GM19035 (cell line): ENCODE results near the gene UBAP2.
A peak's percentile ranks its signal among the peaks of the same experiment; 100 is the strongest.

Experiments used
- ATAC-seq: cut with Tn5 transposase; IDR thresholded peaks from one replicate; pipeline ENCODE4 v1.9.1; 2021; ENCODE audit not compliant: unreplicated experiment

The UBAP2 gene

GRCh38 chr9:34048727-34049629, at the start of gene UBAP2:
Gene UBAP2, minus strand, starts transcription at chr9:34048887. Its CDS starts 31,739 bp downstream, at chr9:34017148.
- ATAC-seq = peak; percentile 81

GRCh38 chr9:34098307-34098706, 49.6 kb upstream of the UBAP2 start:
- ATAC-seq = peak; percentile 42

- ATAC-seq = peak; percentile 70
Observed at GRCh38 chr9:34097865-34098264, 49.2 kb upstream of the UBAP2 start.

GRCh38 chr9:34096751-34097150, 48.1 kb upstream of the UBAP2 start:
- ATAC-seq = no peak

- no peak for ATAC-seq
Observed at GRCh38 chr9:34093578-34093977, 44.9 kb upstream of the UBAP2 start.

GRCh38 chr9:34089311-34089710, 40.6 kb upstream of the UBAP2 start:
- no peak for ATAC-seq

- ATAC-seq = no peak
Observed at GRCh38 chr9:34087370-34087769, 38.7 kb upstream of the UBAP2 start.

- no peak for ATAC-seq
Observed at GRCh38 chr9:34086864-34087263, 38.2 kb upstream of the UBAP2 start.

GRCh38 chr9:34085581-34086500, 37.2 kb upstream of the UBAP2 start:
- no peak for ATAC-seq

GRCh38 chr9:34084562-34084961, 35.9 kb upstream of the UBAP2 start:
- ATAC-seq = no peak

GRCh38 chr9:34079181-34079580, 30.5 kb upstream of the UBAP2 start:
- no peak for ATAC-seq

GRCh38 chr9:34072868-34073590, 24.3 kb upstream of the UBAP2 start:
- ATAC-seq = no peak

- no peak for ATAC-seq
Observed at GRCh38 chr9:34072410-34072809, 23.7 kb upstream of the UBAP2 start.

GRCh38 chr9:34070606-34071324, 22.1 kb upstream of the UBAP2 start:
- no peak for ATAC-seq

GRCh38 chr9:34069831-34070230, 21.1 kb upstream of the UBAP2 start:
- ATAC-seq = no peak

- no peak for ATAC-seq
Observed at GRCh38 chr9:34065541-34065940, 16.9 kb upstream of the UBAP2 start.

- ATAC-seq = no peak
Observed at GRCh38 chr9:34059954-34060353, 11.3 kb upstream of the UBAP2 start.

- ATAC-seq = no peak
Observed at GRCh38 chr9:34059281-34059680, 10.6 kb upstream of the UBAP2 start.

- ATAC-seq = no peak
Observed at GRCh38 chr9:34049630-34050384, 1.1 kb upstream of the UBAP2 start.
